ENCODE data around the gene KIRREL1. TPM values are rescaled to one million over a fixed set of nuclear protein-coding genes. Genes with fewer than 3 reads are reported as not detected.

The KIRREL1 gene
- total RNA-seq, result 10 to 100 TPM; 18.6 to 50.2 TPM

GRCh38 chr1:157993147-157993917, at the start of gene KIRREL1:
Gene KIRREL1 (plus strand): TSS chr1:157993645. CDS start chr1:157993677, 32 bp downstream.
- H3K4me1 ChIP-seq (replicated peaks), result no peaks in the 10 kb centered on the region
- TF ChIP-seq POLR2AphosphoS5 (IDR thresholded peaks at IDR 0.05) (no peak), CTCF (IDR thresholded peaks at IDR 0.05) (no peak), POLR2A (IDR thresholded peaks at IDR 0.05) (peak; percentile 31)
- peak; percentile 44 for DNase-seq (ENCODE audit: low spot score)
- H3K27me3 ChIP-seq (replicated peaks; ENCODE audit: insufficient read depth), result no peaks in the 10 kb centered on the region
- H3K4me3 ChIP-seq, result peak within 1 kb of the TSS; percentile 59 to 63
- H3K9me3 ChIP-seq, result no peaks in the 10 kb centered on the region
- intact Hi-C loops (cut with DNase I), result loop anchor here (1.0 kb wide), 1 partner anchor 43 kb away; no protein-coding TSS in a partner anchor
- peak within 1 kb of the TSS; percentile 78 to 84 for H3K27ac ChIP-seq
- under 1% methylated on average over 61 of the region's 62 CpGs for WGBS
- H3K36me3 ChIP-seq, result no peaks in the 10 kb centered on the region

GRCh38 chr1:157944663-157945280, 48.7 kb upstream of the KIRREL1 start:
- Histone ChIP-seq H3K4me1 (replicated peaks) (no peaks in the 10 kb centered on the region), H3K36me3 (no peaks in the 10 kb centered on the region), H3K4me3 (no peak overlapping the region), H3K27me3 (replicated peaks; ENCODE audit: insufficient read depth) (no peaks in the 10 kb centered on the region), H3K9me3 (no peaks in the 10 kb centered on the region), H3K27ac (no peak overlapping the region)
- 68% methylated on average over 5 of the region's 5 CpGs for WGBS
- no peak for DNase-seq (ENCODE audit: low spot score)
- TF ChIP-seq POLR2A (IDR thresholded peaks at IDR 0.05), result no peak
- no peak for TF ChIP-seq CTCF (IDR thresholded peaks at IDR 0.05)
- no peak for TF ChIP-seq POLR2AphosphoS5 (IDR thresholded peaks at IDR 0.05)
- intact Hi-C loops (cut with DNase I), result no loop called here

- 33% methylated on average over 6 of the region's 6 CpGs for WGBS
- H3K4me3 ChIP-seq, result no peak overlapping the region
- H3K36me3 ChIP-seq, result no peaks in the 10 kb centered on the region
- no peaks in the 10 kb centered on the region for H3K4me1 ChIP-seq (replicated peaks)
- TF ChIP-seq CTCF (IDR thresholded peaks at IDR 0.05) (peak in 2 of 4 experiments; percentile 18 to 23), POLR2AphosphoS5 (IDR thresholded peaks at IDR 0.05) (no peak)
- H3K27me3 ChIP-seq (replicated peaks; ENCODE audit: insufficient read depth), result no peaks in the 10 kb centered on the region
- intact Hi-C loops (cut with DNase I), result no loop called here
- no peak for DNase-seq (ENCODE audit: low spot score)
- H3K27ac ChIP-seq, result no peak overlapping the region
- no peaks in the 10 kb centered on the region for H3K9me3 ChIP-seq
Observed at GRCh38 chr1:157948312-157949073, 45.0 kb upstream of the KIRREL1 start.

GRCh38 chr1:157949074-157949354, 44.4 kb upstream of the KIRREL1 start:
- Histone ChIP-seq H3K4me1 (replicated peaks) (no peaks in the 10 kb centered on the region), H3K9me3 (no peaks in the 10 kb centered on the region), H3K27me3 (replicated peaks; ENCODE audit: insufficient read depth) (no peaks in the 10 kb centered on the region), H3K36me3 (no peaks in the 10 kb centered on the region), H3K27ac (no peak overlapping the region), H3K4me3 (no peak overlapping the region)
- no peak for DNase-seq (ENCODE audit: low spot score)
- intact Hi-C loops (cut with DNase I), result no loop called here
- TF ChIP-seq CTCF (IDR thresholded peaks at IDR 0.05), result no peak
- no peak for TF ChIP-seq POLR2AphosphoS5 (IDR thresholded peaks at IDR 0.05)
- no peak for TF ChIP-seq POLR2A (IDR thresholded peaks at IDR 0.05)
